GM19467 (cell line): ENCODE results near the gene RFWD3.
"Not testable (repeated sequence)": the region's sequence is repeated elsewhere in the genome, so short reads cannot be mapped to it uniquely, and the experiment has no call there.

Experiments
- ATAC-seq: cut with Tn5 transposase; IDR thresholded peaks from one replicate; pipeline ENCODE4 v1.9.1; 2021; ENCODE audit warnings: mild to moderate bottlenecking, moderate library complexity; ENCODE audit not compliant: unreplicated experiment

The RFWD3 gene

DNA sequence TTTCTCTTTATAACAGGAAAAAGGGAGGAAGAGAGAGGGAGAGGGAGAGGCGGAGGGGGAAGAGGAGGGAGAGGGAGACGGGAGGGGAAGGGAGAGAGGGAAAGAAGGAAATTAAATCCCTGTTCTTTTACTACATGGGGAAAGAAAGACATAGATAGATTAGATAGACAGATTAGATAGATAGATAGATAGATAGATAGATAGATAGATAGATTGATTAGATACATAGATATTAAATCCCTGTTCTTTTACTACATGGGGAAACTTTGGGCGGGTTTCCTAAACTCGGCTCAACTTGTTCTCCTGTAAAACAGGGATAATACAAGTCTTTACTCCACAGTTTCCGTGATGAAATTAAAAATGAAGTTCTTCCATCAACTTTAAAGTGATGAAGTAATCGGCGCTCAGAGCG is 661 bp downstream of the RFWD3 start:
- ATAC-seq: no peak

DNA sequence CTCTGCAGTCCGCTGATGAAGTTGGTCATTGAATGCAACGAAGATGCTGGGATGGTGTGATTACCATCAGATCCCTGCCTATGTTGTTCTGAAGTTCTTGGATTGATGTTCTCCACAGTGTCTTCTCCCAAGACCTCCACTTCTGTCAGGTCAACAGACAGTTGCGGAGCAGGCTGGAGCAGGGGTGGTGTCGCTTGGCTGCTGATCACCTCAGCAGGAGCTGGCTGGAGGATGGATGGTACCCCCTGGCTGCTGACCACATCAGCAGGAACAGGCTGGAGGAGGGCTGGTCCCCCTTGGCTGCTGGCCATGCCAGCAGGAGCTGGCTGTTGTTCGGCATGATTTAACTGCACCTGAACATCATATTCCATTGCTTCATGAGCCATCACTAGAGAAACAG is 5.6 kb downstream of the RFWD3 start:
- ATAC-seq: no peak

DNA sequence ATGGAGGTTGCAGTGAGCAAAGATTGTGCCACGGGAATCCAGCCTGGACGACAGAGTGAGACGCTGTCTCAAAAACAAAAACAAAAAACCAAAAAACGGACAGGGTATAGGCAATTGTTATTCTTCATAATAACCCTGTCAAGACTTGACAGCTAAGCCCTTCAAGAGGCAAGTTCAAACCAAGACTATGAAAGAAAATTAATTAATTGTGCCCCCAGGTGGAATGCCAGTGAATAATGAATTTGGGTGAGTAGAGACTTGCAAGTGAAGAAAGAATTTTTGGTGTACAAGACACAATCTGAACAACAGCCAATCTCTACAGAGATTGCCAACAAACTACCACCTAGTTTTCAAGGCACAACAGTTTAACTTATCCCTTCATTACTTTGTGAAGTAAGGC is 6.3 kb downstream of the RFWD3 start:
- no peak for ATAC-seq

DNA sequence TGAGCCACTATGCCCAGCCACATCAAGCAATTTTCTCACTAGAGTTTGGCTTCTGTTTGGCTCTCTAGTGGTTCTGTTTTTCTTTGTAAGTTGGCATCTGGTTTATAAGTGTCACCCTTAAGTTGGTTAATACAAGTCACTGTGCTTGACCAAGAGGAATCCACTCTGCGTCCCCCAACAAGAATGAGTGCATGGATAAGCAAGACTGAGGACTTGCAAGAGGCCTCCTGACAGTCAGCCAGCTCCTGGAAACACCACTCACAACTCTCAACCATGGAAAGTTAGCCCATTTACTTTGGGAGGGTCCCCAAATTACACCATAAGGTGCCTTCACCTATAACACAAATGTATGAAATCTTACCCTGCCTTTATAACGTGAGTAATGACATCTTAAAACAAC is 7.6 kb downstream of the RFWD3 start:
- no peak for ATAC-seq

DNA sequence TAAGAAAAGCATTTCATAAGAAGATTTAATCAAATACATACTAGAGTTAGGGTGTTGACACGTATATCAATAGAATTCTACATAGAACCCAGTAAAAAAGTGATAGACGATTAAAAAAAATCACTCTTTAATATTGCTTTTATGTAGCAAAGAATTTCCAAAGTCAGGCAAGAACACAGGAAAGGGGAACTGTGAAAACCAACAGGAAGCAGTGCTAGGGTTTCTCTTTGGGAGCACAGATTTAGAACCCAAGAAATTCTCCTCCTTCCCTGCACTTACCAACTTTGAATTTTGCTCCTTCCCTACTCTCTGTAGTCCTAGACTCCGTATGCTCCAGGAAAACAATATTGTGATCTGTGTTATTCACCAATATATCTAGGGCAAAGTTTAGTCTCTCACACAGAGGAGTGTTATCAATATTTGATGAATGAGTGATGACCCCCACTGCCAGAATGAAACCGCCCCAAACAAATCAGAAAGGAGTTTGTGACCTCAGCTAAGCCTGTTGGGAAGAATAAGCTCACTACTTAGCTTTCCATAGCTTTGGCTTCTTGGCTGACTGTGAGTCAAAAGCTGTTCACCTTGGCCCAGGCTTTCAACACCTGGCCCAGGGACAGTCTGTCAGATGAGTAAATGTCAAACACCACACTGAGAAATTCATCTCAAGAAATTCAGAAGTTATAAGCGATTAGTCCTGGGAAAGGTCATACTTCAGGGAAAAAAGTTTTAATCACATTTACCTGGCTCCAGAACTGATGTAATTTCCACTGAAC is 8.6 kb downstream of the RFWD3 start:
- ATAC-seq: no peak

DNA sequence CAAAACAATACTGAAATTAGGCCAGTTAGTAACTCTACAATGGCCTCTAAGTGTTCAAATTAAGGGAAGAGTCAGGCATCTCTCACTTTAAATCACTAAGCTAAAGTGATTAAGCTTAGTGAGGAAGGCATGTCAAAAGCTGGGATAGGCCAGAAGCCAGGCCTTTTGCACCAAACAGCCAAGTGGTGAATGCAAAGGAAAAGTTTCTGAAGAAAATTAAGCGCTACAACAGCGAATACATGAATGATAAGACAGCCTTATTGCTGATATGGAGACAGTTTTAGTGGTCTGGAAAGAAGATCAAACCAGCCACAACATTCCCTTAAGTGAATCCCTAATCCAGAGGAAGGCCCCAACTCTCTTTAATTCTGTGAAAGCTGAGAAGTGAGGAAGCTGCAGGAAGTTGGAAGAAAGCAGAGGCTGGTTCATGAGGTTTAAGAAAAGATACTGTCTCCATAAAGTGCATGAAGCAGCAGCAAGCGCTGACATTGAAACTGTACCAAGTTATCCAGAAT is 12.1 kb downstream of the RFWD3 start:
- ATAC-seq: no peak

DNA sequence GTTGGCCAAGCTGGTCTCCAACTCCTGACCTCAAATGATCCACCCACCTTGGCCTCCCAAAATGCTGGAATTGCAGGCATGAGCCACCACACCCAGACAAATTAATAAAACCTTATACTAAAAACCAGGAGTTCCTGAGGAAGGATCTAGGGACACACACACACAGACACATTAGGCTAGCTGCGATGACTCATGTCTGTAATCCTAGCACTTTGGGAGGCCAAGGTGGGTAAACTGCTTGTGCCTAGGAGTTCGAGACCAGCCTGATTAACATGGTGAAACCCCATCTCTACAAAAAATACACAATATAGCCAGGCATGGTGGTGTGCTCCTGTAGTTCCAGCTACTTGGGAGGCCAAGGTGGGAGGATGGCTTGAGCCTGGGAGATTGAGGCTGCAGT is 13.8 kb downstream of the RFWD3 start:
- ATAC-seq: not testable (repeated sequence)

DNA sequence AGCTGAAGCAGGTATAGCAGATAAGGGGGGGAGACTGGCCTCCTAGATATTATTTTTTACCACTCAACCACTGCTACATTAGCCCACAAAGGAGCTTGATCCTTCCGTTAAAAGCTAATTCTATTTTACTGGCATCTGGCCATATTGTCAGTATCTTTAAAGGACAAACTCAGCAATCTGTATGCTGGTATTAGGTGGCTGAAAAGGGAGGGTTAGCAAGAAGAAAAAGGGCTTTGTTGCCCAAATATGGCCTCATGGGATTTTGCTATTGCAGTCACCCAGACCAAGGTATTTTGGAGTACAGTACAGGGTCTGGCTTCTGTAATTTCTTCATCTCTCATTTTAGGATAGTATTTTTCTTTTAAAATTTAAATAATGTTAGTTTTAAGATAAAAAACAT is 14.4 kb downstream of the RFWD3 start:
- ATAC-seq: no peak

DNA sequence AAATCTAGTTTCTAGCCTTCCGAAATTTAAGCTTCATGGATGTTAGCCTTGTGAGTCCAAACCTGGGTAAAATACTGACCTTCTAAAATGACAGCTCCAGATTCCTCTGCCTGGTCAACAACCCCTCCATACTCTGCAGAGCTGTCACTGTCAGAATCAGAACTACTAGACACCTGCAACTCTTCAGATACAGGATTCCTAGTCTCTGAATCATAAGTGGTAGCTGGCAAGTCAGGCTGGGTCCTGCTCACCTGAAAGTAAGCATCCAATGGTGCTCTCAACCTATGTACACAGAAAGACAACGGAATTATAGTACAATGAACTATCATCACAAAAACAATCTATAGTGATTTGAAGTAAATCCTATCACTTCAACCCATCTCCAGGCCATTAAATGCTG is 14.8 kb downstream of the RFWD3 start:
- no peak for ATAC-seq

DNA sequence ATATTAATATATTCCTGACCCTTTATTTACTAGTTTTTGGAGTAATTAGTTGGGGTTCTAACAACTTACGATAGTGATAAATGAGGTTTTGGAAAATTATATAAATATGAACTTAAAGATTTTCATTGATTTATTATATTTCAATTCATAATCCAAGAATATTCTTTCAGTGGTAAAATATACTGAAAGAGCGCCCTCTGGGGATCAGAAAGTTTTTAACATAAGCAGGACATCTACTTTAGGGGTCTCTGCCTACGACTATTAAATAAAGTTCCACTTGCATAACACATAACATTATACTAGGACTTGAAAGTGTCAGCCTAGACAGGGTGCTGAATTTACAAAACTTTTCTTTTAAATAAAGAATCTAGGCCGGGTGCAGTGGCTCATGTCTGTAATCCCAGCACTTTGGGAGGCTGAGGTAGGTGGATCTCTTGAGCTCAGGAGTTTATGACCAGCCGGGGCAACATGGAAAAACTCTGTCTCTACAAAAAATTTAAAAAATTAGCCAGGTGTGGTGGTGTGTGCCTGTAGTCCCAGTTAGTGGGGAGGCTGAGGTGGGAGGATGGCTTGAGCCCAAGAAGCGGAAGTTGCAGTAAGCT is 15.6 kb downstream of the RFWD3 start:
- ATAC-seq: no peak

DNA sequence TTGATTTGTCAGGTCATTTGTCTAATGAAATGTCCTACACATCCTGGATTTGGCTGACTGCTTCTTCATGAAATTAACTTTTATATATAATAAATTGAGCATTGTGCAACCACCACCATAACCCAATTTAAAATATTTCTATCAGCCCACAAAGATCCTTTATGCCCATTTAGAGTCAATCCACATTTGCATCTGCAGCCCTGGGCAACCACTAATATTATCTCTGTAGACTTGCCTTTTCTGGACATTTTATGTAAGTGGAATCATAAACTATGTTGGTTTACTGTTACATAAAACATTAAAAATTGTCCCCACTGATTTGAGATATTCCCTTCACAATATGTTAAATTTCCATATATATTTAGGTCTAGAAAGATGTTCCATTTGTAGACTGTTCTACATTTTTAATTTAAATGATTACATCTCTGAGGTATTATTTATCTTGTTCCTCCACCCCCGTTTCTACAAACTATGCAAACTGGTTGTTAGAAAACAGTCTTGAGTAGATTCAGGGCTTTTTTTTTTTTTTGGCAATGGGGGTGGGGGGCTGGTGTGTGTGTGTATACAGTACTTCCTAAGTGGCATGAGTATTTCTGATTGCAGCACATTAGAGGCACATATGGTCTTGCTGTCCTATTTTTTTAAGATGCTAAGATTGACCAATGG is 16.7 kb downstream of the RFWD3 start:
- ATAC-seq: no peak

DNA sequence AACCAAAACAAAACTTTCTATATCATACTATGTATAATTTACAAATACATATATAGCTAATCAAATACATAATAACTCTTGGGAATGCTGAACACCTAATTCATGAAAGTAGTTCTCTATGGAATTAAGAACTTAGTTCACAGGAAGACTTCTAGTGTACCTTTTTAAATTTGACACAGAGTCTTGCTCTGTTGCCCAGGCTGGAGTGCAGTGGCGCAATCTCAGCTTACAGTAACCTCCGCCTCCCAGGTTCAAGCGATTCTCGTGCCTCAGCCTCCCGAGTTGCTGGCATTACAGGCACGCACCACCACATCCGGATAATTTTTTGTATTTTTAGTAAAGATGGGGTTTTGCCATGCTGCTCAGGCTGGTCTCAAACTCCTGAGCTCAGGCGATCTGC is 24.7 kb downstream of the RFWD3 start:
- ATAC-seq: no peak

DNA sequence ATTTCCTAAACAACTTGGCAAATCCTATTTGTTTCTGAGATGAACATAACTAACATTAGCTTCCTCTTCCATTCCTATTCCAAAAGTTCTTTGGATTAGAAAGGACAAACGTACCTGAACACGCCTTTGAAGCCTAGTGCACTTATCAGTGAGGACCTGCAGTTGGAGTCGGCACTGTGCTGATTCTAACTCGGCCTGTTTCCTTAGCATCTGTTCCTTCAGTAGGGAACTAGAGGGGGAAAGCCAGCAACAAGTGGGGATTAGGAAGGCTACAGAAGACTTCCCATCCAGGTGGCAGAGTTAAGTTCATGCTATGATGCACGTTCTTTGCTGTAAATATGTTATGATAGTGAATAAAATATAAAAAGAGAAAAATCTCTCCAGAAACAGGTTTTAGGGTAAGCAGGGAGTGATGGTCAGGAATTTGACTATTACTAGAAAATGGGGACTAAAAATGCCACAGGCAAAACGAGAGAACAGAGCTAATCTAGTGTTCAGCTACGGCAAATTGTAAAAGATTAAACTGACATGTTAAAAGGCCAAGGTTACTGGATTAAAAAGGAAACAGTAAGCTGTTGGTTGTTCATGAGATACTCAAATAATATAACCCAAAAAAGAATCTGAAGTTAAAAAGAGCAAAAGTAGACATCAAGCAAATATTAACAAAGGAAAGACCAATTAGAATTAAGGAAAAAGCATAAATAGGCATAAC is 28.8 kb downstream of the RFWD3 start:
- no peak for ATAC-seq

DNA sequence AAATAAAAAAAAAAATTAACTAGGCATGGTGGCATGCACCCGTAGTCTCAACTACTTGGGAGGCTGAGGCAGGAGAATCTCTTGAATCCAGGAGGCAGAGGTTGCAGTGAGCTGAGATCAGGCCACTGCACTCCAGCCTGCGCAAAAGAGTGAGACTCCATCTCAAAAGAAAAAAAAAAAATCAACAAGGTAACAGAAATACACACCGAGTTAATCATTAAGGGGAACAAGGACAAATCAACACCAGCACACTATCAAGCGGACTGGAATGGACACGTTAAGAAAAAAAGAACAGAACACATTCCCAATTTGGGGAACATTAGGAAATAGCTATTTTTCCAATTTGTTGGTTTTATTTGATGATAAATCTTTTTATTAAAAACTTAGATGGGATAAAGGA is 31.4 kb downstream of the RFWD3 start:
- ATAC-seq: no peak

DNA sequence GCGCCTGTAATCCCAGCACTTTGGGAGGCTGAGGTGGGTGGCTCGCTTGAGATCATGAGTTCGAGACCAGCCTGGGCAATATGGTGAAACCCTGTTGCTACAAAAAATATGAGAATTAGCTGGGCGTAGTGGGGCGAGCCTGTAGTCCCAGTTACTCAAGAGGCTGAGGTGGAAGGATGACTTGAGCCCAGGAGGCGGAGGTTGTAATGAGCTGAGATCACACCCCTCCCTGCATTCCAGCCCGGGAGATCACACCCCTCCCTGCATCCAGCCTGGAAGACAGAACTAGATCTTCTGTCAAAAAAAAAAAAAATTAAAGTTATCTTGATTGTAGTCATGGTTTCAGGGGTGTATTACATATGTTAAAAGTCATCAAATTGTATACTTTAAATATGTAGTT is 33.0 kb downstream of the RFWD3 start:
- ATAC-seq: no peak

DNA sequence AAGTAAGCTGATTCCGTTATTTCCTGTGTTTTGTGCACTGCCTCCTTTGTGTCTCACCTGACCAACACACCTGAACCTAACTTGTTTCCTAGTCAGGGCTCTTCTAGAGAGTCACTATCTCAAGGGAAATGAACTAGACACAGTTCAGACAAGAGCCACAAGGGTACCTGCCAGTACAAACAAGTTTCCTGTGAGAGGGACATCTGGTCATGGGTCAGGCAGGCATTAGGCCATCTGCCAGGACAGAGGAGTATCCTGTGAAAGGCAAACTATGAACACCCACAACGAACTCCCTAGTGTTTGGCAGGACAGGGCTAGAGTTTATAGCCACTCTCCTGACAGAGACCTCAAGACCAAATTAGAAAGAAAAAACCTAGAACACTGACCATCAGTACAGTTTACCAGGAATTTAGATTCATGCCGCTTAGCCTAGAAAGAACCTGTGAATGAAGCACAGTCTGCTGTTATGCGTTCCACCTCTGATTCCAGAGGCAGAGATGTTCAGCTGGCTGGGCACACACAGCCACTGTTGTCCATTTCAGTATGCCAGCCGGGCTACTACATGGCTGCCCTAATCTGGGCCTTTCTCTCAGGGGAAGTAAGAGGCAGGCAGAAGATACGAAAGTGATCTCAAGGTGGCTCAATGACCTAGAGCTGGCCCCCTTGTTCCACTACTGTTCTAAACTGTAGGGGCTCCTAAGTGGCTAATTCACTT is 39.0 kb downstream of the RFWD3 start:
- ATAC-seq: no peak

DNA sequence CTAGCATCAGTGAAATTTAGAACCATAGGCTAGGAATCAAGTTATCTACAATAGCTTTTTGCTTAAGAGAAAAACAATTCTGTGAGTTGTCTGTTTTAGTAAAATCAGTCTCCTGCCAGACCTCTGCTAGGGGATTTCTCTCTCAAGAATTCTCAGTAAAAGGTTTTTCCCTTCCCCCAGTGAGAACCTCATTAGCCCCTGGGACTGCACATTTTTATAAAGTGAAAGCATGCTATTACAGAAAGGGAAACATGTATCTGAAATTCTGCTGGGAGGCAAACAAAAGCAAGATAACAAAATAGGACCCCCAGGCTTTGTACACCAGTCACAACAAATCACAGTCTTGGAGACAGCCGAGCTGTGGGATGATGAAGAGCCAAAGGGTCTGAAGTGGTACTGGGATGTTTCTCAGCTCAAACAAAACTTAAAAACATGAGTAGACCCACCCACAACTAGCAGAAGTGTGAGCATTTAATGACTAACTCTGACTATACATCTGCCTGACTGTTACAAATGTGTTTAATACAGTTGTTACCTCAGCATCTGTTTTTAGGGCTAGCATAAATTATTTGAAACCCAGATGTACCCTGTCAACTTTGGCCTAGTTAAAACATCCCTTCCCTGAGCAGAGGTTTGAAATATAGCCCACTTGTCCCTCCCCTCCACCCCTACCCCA is 39.8 kb downstream of the RFWD3 start:
- ATAC-seq: no peak

DNA sequence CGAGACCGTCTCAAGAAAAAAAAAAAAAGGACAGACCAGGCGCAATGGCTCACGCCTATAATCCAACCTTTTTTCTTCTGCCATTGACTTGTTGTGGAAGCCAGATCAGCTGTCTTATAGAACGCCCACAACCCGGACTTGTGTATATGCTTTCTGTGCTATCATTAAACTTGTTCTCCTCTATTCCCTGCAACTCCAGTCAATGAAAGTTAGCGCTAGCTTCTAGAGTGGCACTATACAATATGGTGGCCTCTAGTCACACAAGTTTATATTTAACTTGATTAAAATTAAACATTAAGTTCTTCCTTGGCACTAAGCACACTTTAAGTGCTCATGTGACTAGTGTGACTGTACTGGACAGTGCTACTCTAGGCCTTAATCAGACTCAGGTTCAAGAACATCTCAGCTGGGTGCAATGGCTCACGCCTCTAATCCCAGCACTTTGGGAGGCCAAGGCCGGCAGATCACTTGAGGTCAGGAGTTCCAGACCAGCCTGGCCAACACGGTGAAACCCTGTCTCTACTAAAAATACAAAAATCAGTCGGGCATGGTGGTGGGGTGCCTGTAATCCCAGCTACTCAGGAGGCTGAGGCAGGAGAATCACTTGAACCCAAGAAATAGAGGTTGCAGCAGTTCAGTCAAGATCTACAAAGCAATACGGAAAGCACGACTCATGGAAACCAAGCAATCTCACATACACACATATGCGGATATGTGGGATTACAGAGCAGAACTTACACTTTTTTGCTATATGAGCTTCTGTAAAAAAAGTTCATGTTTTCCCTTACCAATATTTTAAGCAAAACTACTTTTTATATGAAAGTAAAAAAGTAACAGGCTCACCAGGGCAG is 41.0 kb downstream of the RFWD3 start:
- ATAC-seq: no peak

DNA sequence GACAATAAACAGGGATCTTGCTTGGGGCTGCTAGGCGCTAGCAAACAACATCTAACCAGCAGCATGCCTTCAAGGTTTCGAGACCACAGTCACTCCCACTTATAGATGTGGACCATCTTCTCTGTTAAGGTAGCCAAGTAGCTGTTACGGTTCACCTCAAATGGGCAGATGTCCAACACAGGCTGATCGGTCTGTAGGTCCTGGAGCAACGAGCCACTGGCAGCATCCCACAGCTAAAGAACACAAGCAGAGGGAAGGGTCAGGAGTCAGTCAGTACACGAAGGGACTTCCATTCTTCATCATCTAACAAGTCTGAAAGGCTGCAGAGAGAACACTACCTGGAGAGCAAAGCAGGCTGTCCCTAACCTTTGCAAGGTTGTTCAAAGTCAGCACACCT is 42.8 kb downstream of the RFWD3 start:
- no peak for ATAC-seq
